Spleen (tissue), 7 donors: ENCODE data around the gene VPS37D.

Source experiments
- POLR2A ChIP-seq, 3 donors: fragments of 450-650 bp; IDR thresholded peaks; one replicate each; pipeline ENCODE4 v1.5.1; 2017; ENCODE audit warnings: antibody characterized with exemption in 3 of 3, mild to moderate bottlenecking in 1 of 3
- POLR2AphosphoS5 ChIP-seq, 3 donors: sonication (generic); formaldehyde crosslinking; IDR thresholded peaks; one replicate each; pipeline ENCODE4 v1.5.1; 2017; ENCODE audit warnings: antibody characterized with exemption in 3 of 3
- TF ChIP-seq, protein P1 (sequence below), 11 experiments: fragments of 200-600 bp in 7 of 11; fragments of 450-650 bp in 4 of 11; sonication (generic) in 4 of 11; IDR thresholded peaks in 8 of 11; conservative IDR thresholded peaks in 3 of 11; 1 replicate in 7 of 11; 2 replicates in 4 of 11; pipeline versions ENCODE4 v1.4.0 to v1.8.0; 2016 to 2021; ENCODE audit warnings: antibody characterized with exemption in 11 of 11, inconsistent platforms in 4 of 11, mild to moderate bottlenecking in 1 of 11
- donor health status: DM: no; HTN: no; CAD: no; lungs with moderate emphysema.
- donor health status: DM: no; HTN: no; CAD: no.
- donor health status: DM: no; HTN: no; CAD: no.

GRCh38 chr7:73703225-73703624 is 35.6 kb downstream of the VPS37D start:
- TF ChIP-seq, protein P1, sequence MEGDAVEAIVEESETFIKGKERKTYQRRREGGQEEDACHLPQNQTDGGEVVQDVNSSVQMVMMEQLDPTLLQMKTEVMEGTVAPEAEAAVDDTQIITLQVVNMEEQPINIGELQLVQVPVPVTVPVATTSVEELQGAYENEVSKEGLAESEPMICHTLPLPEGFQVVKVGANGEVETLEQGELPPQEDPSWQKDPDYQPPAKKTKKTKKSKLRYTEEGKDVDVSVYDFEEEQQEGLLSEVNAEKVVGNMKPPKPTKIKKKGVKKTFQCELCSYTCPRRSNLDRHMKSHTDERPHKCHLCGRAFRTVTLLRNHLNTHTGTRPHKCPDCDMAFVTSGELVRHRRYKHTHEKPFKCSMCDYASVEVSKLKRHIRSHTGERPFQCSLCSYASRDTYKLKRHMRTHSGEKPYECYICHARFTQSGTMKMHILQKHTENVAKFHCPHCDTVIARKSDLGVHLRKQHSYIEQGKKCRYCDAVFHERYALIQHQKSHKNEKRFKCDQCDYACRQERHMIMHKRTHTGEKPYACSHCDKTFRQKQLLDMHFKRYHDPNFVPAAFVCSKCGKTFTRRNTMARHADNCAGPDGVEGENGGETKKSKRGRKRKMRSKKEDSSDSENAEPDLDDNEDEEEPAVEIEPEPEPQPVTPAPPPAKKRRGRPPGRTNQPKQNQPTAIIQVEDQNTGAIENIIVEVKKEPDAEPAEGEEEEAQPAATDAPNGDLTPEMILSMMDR (IDR thresholded peaks at IDR 0.05 in 8 of 11, conservative IDR thresholded peaks at IDR 0.05 in 3 of 11), result no peak
- TF ChIP-seq POLR2AphosphoS5 (IDR thresholded peaks at IDR 0.05), result no peak
- no peak for TF ChIP-seq POLR2A (IDR thresholded peaks at IDR 0.05)
